Natural killer cell treated with Interleukin-12 subunit alpha and Interleukin-12 subunit beta and Interleukin-15 and Interleukin-18, amount 100 ng/mL, for 72 hours (primary cell): ENCODE results near the gene ABCA3. TPM values are rescaled to one million over a fixed set of nuclear protein-coding genes. Genes with fewer than 3 reads are reported as not detected.

Source experiments
- ATAC-seq, 2 donors: fragments of 150-1000 bp; cut with Tn5 transposase in 1 of 2; sonication (Bioruptor Pico), chemical (Tn5 transposase) in 1 of 2; 2 replicates each; pipeline ENCODE4 v1.10.0; 2021
- DNase-seq: peaks from one replicate; pipeline ENCODE4 v3.0.0; 2022; ENCODE audit warnings: low spot score
- H3K27ac Mint-ChIP-seq, 2 donors: 1 replicate in 1 of 2; 2 replicates in 1 of 2; pipeline ENCODE4 v1.8.0; 2022; ENCODE audit warnings: mixed read lengths in 2 of 2, mild to moderate bottlenecking in 1 of 2, moderate library complexity in 1 of 2
- H3K27me3 Mint-ChIP-seq, 2 donors: 1 replicate in 1 of 2; 2 replicates in 1 of 2; pipeline ENCODE4 v1.8.0; 2022; ENCODE audit warnings: mixed read lengths in 2 of 2
- H3K36me3 Mint-ChIP-seq: one replicate; pipeline ENCODE4 v1.8.0; 2022; ENCODE audit warnings: mixed read lengths
- H3K4me1 Mint-ChIP-seq, 2 donors: 1 replicate in 1 of 2; 2 replicates in 1 of 2; pipeline ENCODE4 v1.8.0; 2022; ENCODE audit warnings: low read depth in 2 of 2, mixed read lengths in 2 of 2, mild to moderate bottlenecking in 1 of 2
- H3K4me3 Mint-ChIP-seq: one replicate; pipeline ENCODE4 v1.8.0; 2022; ENCODE audit warnings: mixed read lengths
- H3K9me3 Mint-ChIP-seq: 2 replicates; pipeline ENCODE4 v1.8.0; 2022; ENCODE audit warnings: mixed read lengths
- total RNA-seq, 2 donors: library from RNA; stranded (reverse); gene quantifications; one replicate each; pipeline ENCODE4 v1.2.3, GENCODE V29; 2022

Gene ABCA3
- total RNA-seq, 2 donors from 2014 or later, result 7.3 to 14.9 TPM

DNA sequence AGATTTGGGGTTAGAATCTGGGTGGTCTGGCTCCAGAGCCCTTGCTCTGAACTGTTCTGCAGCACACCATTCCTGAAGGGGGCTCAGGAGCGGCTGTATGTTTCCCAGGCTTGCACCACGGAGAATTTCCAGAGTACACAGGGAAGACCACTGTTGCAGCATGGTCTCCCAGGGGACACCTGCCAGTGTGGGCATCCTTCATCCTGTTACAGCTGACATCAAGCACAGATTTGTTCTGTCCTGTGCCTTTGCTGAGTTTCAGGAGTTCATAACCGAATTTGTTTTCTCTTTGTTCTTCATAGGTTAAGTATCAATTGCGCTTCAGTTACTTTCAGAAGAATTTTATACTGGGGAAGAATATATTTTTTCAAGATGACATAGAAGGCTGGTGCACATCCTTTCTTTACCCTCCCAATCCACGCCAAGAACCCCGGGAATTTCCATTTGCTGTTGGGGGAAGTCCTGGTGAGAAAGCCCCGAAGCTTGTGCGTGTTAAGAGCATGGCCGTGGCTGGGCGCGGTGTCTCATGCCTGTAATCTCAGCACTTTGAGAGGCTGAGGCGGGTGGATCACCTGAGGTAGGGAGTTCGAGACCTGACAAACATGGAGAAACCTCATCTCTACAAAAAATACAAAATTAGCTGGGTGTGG lies 26.3 kb upstream of the ABCA3 start:
- no peak overlapping the region for H3K4me3 Mint-ChIP-seq
- no peaks in the 10 kb centered on the region for H3K4me1 Mint-ChIP-seq
- H3K36me3 Mint-ChIP-seq, result no peaks in the 10 kb centered on the region
- DNase-seq, result no peak
- H3K27me3 Mint-ChIP-seq, result peaks cover 30 to 50% of the 10 kb centered on the region in 2 donors
- ATAC-seq, result no peak
- no peaks in the 10 kb centered on the region for H3K9me3 Mint-ChIP-seq
- H3K27ac Mint-ChIP-seq, result no peak overlapping the region

DNA sequence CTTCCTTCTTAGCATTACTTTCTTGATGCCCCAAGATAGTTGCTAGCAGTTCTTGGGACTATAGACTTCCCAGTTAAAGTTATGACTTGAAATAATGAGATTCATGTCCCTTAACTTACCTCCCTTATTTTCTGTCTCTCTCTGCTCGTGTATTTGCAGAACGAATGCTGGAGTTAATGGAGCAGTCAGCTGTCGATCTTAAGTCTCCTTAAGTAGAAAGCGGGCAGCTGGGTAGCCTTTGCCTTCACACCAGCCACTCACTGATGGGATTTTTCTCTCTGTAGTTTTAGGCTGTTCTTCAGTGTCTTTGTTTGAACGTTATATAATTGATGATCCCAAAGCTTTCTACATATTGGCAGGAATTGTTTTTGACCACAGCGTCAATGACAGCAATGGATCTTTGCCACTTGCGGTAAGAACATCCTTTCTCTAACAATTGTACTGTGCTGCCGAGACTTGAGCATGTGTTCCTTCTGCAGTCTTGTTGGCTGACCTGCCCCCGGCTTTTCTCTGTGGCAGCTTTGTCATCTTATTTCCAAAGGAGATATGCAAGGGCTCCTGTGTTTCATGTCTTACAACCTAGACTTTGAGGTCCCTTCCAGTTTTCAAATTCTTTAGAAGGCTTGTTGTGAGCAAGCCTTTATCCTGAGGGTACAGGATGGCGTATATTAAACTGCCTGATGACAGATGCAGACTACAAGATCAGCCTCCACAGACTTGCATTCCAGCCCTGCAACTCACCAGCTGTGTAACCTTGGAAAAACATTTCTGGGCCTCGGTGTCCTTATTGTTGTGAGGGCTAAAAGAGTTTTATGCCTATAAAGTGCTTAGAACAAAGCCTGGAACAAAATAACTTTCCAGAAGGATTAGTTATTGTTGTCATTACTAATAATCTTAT lies 25.1 kb upstream of the ABCA3 start:
- no peaks in the 10 kb centered on the region for H3K36me3 Mint-ChIP-seq
- H3K4me1 Mint-ChIP-seq, result no peaks in the 10 kb centered on the region
- no peak overlapping the region for H3K27ac Mint-ChIP-seq
- no peak for DNase-seq
- no peaks in the 10 kb centered on the region for H3K9me3 Mint-ChIP-seq
- no peak overlapping the region for H3K4me3 Mint-ChIP-seq
- H3K27me3 Mint-ChIP-seq, result peaks cover 32 to 52% of the 10 kb centered on the region in 2 donors
- no peak for ATAC-seq

DNA sequence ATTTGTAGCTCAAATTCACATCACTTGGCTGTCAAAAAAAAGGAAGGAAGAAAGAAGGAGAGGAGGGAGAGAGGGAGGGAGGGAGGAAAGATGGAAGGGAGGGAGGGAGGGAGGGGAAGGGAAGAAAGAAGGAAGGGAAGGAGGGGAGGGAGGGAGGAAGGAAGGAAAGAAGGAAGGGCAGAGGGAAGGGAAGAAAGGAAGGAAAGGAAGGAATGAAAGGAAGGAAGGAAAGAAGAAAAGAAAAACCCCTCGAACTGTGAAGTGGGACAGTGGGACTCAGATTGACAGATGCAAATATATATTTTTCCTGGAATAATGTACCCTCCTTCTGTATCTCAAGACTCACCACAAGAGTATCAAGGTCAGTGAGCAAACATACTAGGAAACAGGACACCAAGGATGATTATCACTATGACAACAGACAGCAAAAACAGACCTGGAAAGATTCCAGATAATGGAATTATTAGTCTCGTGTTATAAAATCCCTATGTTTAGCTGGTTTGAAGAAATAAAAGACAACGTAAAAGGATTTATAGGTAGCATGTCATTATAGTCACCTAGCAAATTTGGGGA lies 24.2 kb upstream of the ABCA3 start:
- no peaks in the 10 kb centered on the region for H3K36me3 Mint-ChIP-seq
- peaks cover 31 to 60% of the 10 kb centered on the region in 2 donors for H3K27me3 Mint-ChIP-seq
- no peak overlapping the region for H3K4me3 Mint-ChIP-seq
- DNase-seq (no peak), ATAC-seq (no peak)
- H3K9me3 Mint-ChIP-seq, result no peaks in the 10 kb centered on the region
- H3K4me1 Mint-ChIP-seq, result no peaks in the 10 kb centered on the region
- H3K27ac Mint-ChIP-seq, result no peak overlapping the region

DNA sequence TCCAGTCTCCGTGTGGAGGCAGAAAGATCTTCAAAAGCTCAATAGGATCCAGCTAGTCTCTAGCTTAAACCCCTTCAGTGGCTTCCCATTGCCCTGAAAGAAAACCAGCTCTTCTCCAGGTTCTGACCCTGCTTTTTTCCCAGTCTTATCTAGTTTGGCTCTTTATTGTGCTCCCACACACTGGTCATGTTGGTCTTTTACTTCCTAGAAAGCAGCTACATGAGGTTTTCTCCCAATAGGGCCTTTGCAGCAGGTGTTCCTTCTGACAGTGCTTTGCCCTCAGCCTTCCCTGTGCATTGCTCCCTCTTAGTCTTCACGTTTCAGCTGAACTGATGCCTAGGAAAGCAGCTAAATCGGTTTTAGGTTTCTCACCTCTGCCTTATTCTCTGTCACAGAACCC lies 21.7 kb upstream of the ABCA3 start:
- Mint-ChIP-seq H3K36me3 (no peaks in the 10 kb centered on the region), H3K27ac (no peak overlapping the region), H3K4me3 (no peak overlapping the region), H3K4me1 (no peaks in the 10 kb centered on the region), H3K27me3 (peaks cover 38 to 64% of the 10 kb centered on the region in 2 donors), H3K9me3 (no peaks in the 10 kb centered on the region)
- DNase-seq (no peak), ATAC-seq (no peak)

DNA sequence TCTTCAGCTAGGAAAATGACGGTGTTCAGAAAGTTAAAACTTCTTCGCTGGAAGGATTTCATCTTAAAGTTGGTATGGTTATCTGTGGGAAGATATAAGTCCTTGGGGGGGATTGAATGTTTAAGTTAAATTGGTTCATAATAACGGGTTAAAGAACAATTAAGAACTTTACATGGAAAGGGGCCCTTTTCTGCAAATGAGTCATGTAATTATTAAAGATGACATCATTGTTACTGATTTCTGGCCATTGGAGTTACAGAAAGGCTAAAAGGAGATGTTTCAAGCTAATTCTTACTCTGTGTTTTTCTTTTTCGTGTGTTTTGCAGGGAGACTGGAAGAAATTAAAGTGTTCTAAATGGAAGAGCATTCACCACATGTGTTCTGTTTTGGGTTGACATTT lies 20.6 kb upstream of the ABCA3 start:
- Mint-ChIP-seq H3K36me3 (no peaks in the 10 kb centered on the region), H3K4me3 (no peak overlapping the region), H3K27me3 (peaks cover 35 to 61% of the 10 kb centered on the region in 2 donors), H3K27ac (no peak overlapping the region), H3K9me3 (no peaks in the 10 kb centered on the region), H3K4me1 (no peaks in the 10 kb centered on the region)
- DNase-seq (no peak), ATAC-seq (no peak)

DNA sequence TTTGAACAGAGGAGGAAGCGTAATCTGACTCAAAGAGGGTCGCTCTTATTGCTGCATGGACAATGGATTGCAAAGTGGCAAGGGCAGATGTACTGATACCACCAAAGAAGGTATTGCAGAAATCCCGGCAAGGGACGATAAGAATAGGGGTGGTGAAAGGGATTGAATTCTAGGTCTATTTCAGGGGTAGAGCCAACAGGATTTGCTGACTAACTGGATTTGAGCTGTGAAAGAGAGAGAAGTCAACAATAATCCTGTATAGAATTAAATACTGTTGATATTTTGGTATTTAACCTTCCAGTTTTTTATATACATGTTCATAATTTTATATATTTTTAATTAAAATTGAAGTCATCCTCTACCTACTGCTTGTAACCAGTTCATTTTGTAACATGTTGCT lies 19.4 kb upstream of the ABCA3 start:
- peaks cover 36 to 49% of the 10 kb centered on the region in 2 donors for H3K27me3 Mint-ChIP-seq
- ATAC-seq (no peak), DNase-seq (no peak)
- no peak overlapping the region for H3K4me3 Mint-ChIP-seq
- no peaks in the 10 kb centered on the region for H3K36me3 Mint-ChIP-seq
- H3K9me3 Mint-ChIP-seq, result no peaks in the 10 kb centered on the region
- no peak overlapping the region for H3K27ac Mint-ChIP-seq
- H3K4me1 Mint-ChIP-seq, result no peaks in the 10 kb centered on the region

DNA sequence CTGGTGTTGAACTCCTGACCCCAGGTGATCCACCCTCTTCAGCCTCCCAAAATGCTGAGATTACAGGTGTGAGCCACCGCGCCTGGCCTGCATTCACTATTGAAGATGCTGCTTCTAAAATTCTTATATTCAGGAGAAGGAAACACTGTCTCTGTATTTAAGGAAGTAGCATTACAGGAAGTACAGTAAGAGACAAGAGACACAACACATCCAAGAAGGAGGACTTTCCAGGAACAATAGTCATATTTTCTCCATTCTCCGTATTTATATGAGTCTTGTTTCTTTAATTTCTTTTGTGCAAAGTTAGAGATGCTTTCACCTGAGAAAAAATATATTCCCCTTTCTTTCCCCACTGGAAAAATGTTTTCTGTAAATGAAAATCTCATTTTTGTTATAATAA lies 18.3 kb upstream of the ABCA3 start:
- H3K4me1 Mint-ChIP-seq, result no peaks in the 10 kb centered on the region

DNA sequence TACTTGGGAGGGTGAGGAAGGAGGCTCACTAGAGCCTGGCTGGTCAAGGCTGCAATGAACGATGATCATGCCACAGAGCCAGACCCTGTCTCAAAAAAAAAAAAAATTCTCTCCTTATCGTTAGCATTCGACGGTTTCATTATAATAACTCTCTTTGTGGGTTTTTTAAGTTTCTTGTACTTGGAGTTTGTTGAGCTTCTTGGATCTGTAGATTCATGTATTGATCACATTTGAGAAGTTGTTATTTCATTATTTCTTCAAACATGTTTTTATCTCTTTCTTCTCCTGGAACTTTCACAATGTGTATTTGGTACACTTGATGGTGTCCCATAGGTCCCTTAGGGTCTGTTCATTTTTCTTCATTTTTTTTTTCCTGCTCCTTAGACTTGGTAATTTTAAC lies 16.8 kb upstream of the ABCA3 start:
- Mint-ChIP-seq H3K27ac (no peak overlapping the region), H3K4me1 (no peaks in the 10 kb centered on the region), H3K4me3 (no peak overlapping the region), H3K27me3 (peaks cover 35 to 48% of the 10 kb centered on the region in 2 donors), H3K36me3 (no peaks in the 10 kb centered on the region), H3K9me3 (no peaks in the 10 kb centered on the region)
- no peak for DNase-seq
- ATAC-seq, result no peak

More for the DNA sequence above, 18.3 kb upstream of the ABCA3 start:
- H3K27ac Mint-ChIP-seq, result no peak overlapping the region
- DNase-seq (no peak), ATAC-seq (no peak)
- H3K4me3 Mint-ChIP-seq, result no peak overlapping the region
- peaks cover 30 to 38% of the 10 kb centered on the region in 2 donors for H3K27me3 Mint-ChIP-seq
- no peaks in the 10 kb centered on the region for H3K9me3 Mint-ChIP-seq
- H3K36me3 Mint-ChIP-seq, result no peaks in the 10 kb centered on the region

DNA sequence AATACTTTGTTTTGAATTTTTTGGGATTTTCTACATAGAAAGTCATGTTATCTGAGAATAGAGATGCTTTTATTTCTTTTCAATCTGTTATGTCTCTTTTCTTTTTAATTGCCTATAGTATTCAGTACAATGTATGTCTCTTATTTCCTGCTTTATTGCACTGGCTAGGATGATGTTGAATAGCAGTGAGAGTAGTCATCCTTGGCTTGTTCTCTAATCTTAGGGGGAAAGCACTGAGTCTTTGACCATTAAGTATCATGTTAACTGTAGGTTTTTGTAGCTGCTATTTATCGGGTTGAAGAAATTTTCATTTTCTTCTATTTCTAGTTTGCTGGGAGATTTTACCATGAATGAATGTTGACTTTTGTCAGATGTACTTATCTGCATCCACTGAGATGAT lies 10.0 kb upstream of the ABCA3 start:
- H3K27ac Mint-ChIP-seq, result no peak overlapping the region
- peaks cover 23 to 31% of the 10 kb centered on the region in 2 donors for H3K27me3 Mint-ChIP-seq
- H3K4me3 Mint-ChIP-seq, result no peak overlapping the region
- no peak for ATAC-seq
- H3K4me1 Mint-ChIP-seq, result no peaks in the 10 kb centered on the region
- no peaks in the 10 kb centered on the region for H3K9me3 Mint-ChIP-seq
- DNase-seq, result no peak
- H3K36me3 Mint-ChIP-seq, result no peaks in the 10 kb centered on the region

DNA sequence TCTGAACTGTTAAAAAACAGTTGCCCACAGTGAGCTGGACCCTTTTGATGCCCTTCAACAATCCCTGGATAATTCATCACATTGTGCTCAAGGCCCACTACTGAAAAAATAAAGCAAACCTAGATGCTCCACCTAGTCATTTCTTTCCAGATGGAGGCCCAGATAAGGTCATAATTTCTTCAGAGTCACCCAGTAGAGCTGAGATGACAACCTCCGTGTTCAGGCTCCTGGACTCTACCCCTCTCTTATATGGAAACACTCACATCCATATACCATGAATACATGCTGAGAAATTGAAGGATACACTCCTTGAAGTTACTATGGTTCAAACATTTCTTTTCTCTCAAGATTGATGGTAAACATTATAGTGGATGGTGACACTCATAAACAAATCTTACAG lies 2.7 kb upstream of the ABCA3 start:
- H3K4me1 Mint-ChIP-seq, result peaks cover 6 to 8% of the 10 kb centered on the region in 2 donors
- DNase-seq, result no peak
- no peaks in the 10 kb centered on the region for H3K36me3 Mint-ChIP-seq
- no peak for ATAC-seq
- H3K27me3 Mint-ChIP-seq, result peaks cover 2 to 7% of the 10 kb centered on the region in 2 donors
- H3K27ac Mint-ChIP-seq, result no peak overlapping the region
- no peak overlapping the region for H3K4me3 Mint-ChIP-seq
- H3K9me3 Mint-ChIP-seq, result no peaks in the 10 kb centered on the region

DNA sequence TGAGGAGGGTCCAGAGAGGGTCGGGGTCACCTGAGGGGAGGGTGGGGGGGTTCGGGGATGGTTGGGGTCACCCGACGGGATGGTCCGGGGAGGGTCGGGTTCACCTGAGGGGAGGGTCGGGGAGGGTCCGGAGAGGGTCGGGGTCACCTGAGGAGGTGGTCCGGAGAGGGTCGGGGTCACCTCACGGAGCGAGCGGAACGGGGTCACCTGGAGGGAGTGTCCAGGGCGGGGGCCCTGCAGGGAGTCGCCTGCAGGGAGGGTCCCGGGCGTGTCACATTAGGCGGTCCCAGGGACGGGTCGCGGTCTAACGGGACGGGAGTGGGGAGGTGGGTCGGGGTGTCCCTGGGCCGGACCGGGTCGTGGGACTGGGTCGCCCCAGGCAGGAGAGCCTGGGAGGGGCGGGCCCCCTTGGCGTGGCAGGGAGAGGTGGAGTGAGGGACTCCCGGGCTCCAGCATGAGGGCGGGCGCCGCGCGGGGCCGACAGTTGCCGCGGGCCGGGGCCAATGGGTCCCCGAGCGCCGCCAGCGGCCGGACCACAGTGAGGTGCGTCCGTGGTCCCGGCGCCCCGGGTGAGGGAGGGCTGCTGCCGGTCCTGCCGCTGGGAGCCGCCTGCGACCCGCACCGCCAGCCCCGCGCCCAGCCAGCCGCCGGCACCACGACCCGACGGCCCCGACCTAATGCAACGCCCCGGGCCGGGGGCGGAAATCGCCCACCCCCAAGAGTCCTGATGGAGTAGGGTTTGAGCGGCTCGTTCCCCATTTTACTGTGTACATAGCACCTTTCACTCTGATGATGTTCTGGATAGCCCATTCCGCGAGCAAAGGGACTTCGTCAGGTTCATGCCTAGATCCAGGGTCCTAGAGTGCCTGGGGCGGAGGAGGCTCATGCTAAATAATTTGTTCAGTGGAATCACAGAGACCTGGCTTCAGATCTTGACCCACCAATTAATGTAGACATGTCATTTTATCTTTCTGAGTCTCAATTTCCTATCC lies 1.2 kb upstream of the ABCA3 start:
- H3K27me3 Mint-ChIP-seq, result peaks cover 2 to 7% of the 10 kb centered on the region in 2 donors
- ATAC-seq (no peak), DNase-seq (no peak)
- H3K4me3 Mint-ChIP-seq, result no peak overlapping the region
- no peaks in the 10 kb centered on the region for H3K9me3 Mint-ChIP-seq
- no peaks in the 10 kb centered on the region for H3K36me3 Mint-ChIP-seq
- H3K27ac Mint-ChIP-seq, result no peak overlapping the region
- peaks cover 6 to 11% of the 10 kb centered on the region in 2 donors for H3K4me1 Mint-ChIP-seq

DNA sequence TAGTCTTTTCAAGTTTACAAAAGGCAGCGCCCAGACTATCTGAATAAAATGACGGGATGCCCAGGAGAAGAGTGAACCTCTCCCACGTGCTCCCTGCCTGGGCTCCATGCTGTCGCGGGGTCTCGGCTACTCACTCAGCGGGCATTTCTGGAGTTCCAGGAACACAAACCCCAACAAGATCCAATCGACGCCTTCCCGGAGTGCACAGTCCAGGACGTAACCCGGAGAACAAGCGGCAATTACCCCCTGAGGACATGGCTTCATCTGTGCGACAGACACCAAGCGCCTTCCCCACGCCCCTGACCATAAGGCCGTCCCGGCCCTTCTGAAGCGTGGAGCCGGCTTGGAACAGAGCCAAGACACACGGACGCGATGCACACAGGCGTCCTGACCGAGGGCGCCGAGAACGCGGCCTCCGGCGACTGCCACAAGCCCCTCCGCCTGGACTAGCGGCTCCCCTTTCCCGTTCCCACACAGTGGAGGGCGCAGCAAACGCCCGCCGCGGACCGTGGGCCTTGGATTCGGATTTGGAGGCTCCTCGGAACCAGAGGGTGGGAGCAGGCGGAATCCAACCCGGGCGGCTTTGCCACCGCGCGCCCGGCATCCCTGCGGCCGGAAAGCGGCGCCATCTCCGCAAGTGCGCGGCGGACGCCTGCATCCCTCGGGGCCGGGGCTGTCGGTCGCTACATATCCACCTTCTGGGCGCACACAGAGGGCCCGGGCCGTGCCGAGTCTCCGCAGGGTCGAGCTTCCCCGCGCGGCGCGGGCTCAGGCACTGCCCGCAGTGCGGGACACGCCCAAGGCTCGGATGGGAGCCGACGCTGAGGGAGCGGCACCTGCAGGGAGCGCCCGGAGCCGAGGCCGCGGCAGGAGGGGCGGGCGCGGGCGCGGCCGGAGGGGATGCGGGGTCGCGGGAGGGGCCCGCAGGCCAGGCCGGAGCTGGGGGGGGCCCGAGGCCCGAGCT lies 725 bp downstream of the ABCA3 start:
- Mint-ChIP-seq H3K27ac (peak overlapping the region in 1 of 2 donors; percentile 70), H3K4me3 (peak overlapping the region; percentile 92)

More for the DNA sequence above, 725 bp downstream of the ABCA3 start:
- Mint-ChIP-seq H3K9me3 (no peaks in the 10 kb centered on the region), H3K27me3 (peaks cover 2 to 7% of the 10 kb centered on the region in 2 donors), H3K4me1 (peaks cover 6 to 11% of the 10 kb centered on the region in 2 donors), H3K36me3 (no peaks in the 10 kb centered on the region)
- ATAC-seq (peak; percentile 50 to 58), DNase-seq (no peak)
